Spleen (tissue), 11 donors: ENCODE measurements around the gene TSPO. TPM values are rescaled to one million over a fixed set of nuclear protein-coding genes. Genes with fewer than 3 reads are reported as not detected.

ENCODE experiments used
- DNase-seq: peaks from one replicate; pipeline ENCODE4 v3.0.0-alpha.2; 2020
- H3K27ac ChIP-seq, 8 donors: fragments of 200-600 bp; sonication (generic) in 7 of 8; 1 replicate in 4 of 8; 2 replicates in 4 of 8; pipeline versions ENCODE4 v1.5.0 to v1.8.0; 2016 to 2021; ENCODE audit warnings: inconsistent platforms in 4 of 8, mild to moderate bottlenecking in 4 of 8, moderate library complexity in 1 of 8
- H3K27me3 ChIP-seq, 7 donors: fragments of 200-600 bp; sonication (generic) in 6 of 7; replicated peaks in 1 of 7; 1 replicate in 4 of 7; 2 replicates in 3 of 7; pipeline versions ENCODE4 v1.5.0 to v1.8.0; 2016 to 2021; ENCODE audit warnings: inconsistent platforms in 3 of 7, mild to moderate bottlenecking in 1 of 7
- H3K36me3 ChIP-seq, 6 donors: fragments of 200-600 bp; sonication (generic) in 5 of 6; 1 replicate in 4 of 6; 2 replicates in 2 of 6; pipeline versions ENCODE4 v1.5.0 to v1.8.0; 2016 to 2021; ENCODE audit warnings: inconsistent platforms in 2 of 6
- H3K4me1 ChIP-seq, 6 donors: fragments of 200-600 bp; sonication (generic) in 5 of 6; 1 replicate in 3 of 6; 2 replicates in 3 of 6; pipeline versions ENCODE4 v1.5.0 to v1.8.0; 2016 to 2021; ENCODE audit warnings: inconsistent platforms in 3 of 6
- H3K4me3 ChIP-seq, 8 donors: fragments of 200-600 bp; sonication (generic) in 7 of 8; 1 replicate in 4 of 8; 2 replicates in 4 of 8; pipeline versions ENCODE4 v1.5.0 to v1.8.0; 2016 to 2021; ENCODE audit warnings: inconsistent platforms in 4 of 8, mild to moderate bottlenecking in 4 of 8, moderate library complexity in 2 of 8
- H3K9me3 ChIP-seq, 8 donors: fragments of 200-600 bp; sonication (generic) in 7 of 8; 1 replicate in 4 of 8; 2 replicates in 4 of 8; pipeline versions ENCODE4 v1.5.0 to v1.8.0; 2016 to 2021; ENCODE audit warnings: inconsistent platforms in 4 of 8
- POLR2A ChIP-seq, 3 donors: fragments of 450-650 bp; IDR thresholded peaks; one replicate each; pipeline ENCODE4 v1.5.1; 2017; ENCODE audit warnings: antibody characterized with exemption in 3 of 3, mild to moderate bottlenecking in 1 of 3
- POLR2AphosphoS5 ChIP-seq, 3 donors: sonication (generic); formaldehyde crosslinking; IDR thresholded peaks; one replicate each; pipeline ENCODE4 v1.5.1; 2017; ENCODE audit warnings: antibody characterized with exemption in 3 of 3
- WGBS, 5 donors: extraction: QIAGEN DNeasy Blood & Tissue Kit in 3 of 5; methylation state at CpG; one replicate each; pipeline versions ENCODE4 v1.1.5 to v1.1.7; 2013 to 2018; 5-methylcytosine and 5-hydroxymethylcytosine counted together
- intact Hi-C: fragments of 100-400 bp; cut with DNase I; formaldehyde crosslinking; loops from one replicate; pipeline ENCODE4 v1.15.0; 2023; ENCODE audit warnings: low total_unique reads
- polyA plus RNA-seq, 3 donors: library from polyadenylated mRNA; stranded (reverse); fragments of 200-250 nt; gene quantifications; one replicate each; pipeline ENCODE4 v1.2.1, GENCODE V29; 2013
- total RNA-seq, 7 donors: library from RNA; depleted of rRNA in 3 of 7; stranded (reverse); fragments of >200 nt in 3 of 7; fragmentation: NEBNext Ultra II Directional in 4 of 7; extraction: Animal tissue kit (Norgen Biotek cat#: 25700) in 4 of 7; gene quantifications; one replicate each; pipeline versions ENCODE4 v1.1.0 to v1.2.1, GENCODE V29; 2016 to 2021
- TF ChIP-seq, protein P1 (sequence below), 11 experiments: fragments of 200-600 bp in 7 of 11; fragments of 450-650 bp in 4 of 11; sonication (generic) in 4 of 11; IDR thresholded peaks in 8 of 11; conservative IDR thresholded peaks in 3 of 11; 1 replicate in 7 of 11; 2 replicates in 4 of 11; pipeline versions ENCODE4 v1.4.0 to v1.8.0; 2016 to 2021; ENCODE audit warnings: antibody characterized with exemption in 11 of 11, inconsistent platforms in 4 of 11, mild to moderate bottlenecking in 1 of 11
- donor health status: healthy with polysubstance abuse.
- donor health status: DM: no; HTN: no; CAD: no; lungs with moderate emphysema.
- donor health status: DM: no; HTN: no; CAD: no.
- donor health status: Bipolar disorder and iron deficiency.
- donor health status: healthy.
- donor health status: DM: no; HTN: no; CAD: no.
- donor health status: DM: yes; HTN: yes; CAD: no.

TSPO gene
- total and polyA plus RNA-seq, 10 donors: 90.1 to 596 (median 152) TPM

DNA sequence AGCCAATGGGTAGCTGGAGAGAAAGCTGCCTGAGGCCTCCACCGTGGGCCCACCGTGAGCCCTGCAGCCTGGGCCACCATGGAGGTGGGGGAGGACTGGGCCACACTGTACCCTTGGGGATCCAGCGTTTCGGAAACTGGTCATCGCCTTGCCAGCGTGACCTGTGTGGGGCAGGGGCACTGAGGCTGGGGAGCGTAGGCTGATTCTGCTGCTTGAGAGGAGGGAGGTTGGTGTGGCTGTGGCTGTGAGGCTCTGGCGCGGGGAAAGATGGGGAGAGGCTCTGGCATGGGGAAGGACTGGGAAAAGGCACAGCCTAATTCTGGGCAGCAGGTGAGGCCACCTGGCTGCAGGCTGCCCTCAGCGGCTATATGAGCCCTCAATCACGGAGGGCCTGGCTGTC, 48.2 kb downstream of the TSPO start:
- intact Hi-C loops: no loop called here
- TF ChIP-seq POLR2A (IDR thresholded peaks at IDR 0.05) (no peak), POLR2AphosphoS5 (IDR thresholded peaks at IDR 0.05) (no peak)
- TF ChIP-seq, protein P1, sequence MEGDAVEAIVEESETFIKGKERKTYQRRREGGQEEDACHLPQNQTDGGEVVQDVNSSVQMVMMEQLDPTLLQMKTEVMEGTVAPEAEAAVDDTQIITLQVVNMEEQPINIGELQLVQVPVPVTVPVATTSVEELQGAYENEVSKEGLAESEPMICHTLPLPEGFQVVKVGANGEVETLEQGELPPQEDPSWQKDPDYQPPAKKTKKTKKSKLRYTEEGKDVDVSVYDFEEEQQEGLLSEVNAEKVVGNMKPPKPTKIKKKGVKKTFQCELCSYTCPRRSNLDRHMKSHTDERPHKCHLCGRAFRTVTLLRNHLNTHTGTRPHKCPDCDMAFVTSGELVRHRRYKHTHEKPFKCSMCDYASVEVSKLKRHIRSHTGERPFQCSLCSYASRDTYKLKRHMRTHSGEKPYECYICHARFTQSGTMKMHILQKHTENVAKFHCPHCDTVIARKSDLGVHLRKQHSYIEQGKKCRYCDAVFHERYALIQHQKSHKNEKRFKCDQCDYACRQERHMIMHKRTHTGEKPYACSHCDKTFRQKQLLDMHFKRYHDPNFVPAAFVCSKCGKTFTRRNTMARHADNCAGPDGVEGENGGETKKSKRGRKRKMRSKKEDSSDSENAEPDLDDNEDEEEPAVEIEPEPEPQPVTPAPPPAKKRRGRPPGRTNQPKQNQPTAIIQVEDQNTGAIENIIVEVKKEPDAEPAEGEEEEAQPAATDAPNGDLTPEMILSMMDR (IDR thresholded peaks at IDR 0.05 in 8 of 11, conservative IDR thresholded peaks at IDR 0.05 in 3 of 11): no peak
- H3K4me3 ChIP-seq: no peak overlapping the region
- no peak for DNase-seq
- H3K36me3 ChIP-seq: no peaks in the 10 kb centered on the region
- no peaks in the 10 kb centered on the region for H3K9me3 ChIP-seq
- no peaks in the 10 kb centered on the region for H3K4me1 ChIP-seq
- no peak overlapping the region for H3K27ac ChIP-seq
- peaks cover 0 to 30% (median 0%) of the 10 kb centered on the region in 7 donors for H3K27me3 ChIP-seq
- WGBS, 5 donors: 84 to 90% (median 88%) methylated on average over 11 of the region's 11 CpGs

DNA sequence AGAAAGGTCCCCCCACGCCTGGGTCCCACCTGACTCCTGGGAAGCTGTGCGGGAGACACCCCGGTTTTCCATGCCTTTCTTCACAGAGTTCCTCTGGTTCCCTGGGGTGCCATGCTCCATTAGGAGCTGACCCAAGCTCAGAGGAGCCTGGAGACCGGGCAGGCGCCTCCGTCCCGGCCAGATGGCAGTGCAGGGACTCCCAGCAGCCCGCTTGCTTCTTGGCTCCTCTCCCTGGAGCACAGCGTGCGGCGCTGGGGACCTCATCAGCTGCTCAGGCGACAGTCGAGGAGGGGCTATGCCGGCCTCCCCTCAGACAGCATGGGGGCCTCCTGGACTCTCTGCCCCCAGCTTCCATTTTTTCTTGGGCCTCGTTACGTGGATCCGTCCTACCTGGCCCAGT, 48.7 kb downstream of the TSPO start:
- intact Hi-C loops: no loop called here
- no peak for TF ChIP-seq POLR2A (IDR thresholded peaks at IDR 0.05)
- TF ChIP-seq, protein P1 (IDR thresholded peaks at IDR 0.05 in 8 of 11, conservative IDR thresholded peaks at IDR 0.05 in 3 of 11): no peak
- no peak for TF ChIP-seq POLR2AphosphoS5 (IDR thresholded peaks at IDR 0.05)
- DNase-seq: no peak
- WGBS, 5 donors: 80 to 87% (median 83%) methylated on average over 15 to 17 of the region's 17 CpGs
- H3K27ac ChIP-seq: no peak overlapping the region
- H3K9me3 ChIP-seq: no peaks in the 10 kb centered on the region
- no peak overlapping the region for H3K4me3 ChIP-seq
- H3K36me3 ChIP-seq: no peaks in the 10 kb centered on the region
- H3K4me1 ChIP-seq: no peaks in the 10 kb centered on the region
- H3K27me3 ChIP-seq: peaks cover 0 to 30% (median 0%) of the 10 kb centered on the region in 7 donors

DNA sequence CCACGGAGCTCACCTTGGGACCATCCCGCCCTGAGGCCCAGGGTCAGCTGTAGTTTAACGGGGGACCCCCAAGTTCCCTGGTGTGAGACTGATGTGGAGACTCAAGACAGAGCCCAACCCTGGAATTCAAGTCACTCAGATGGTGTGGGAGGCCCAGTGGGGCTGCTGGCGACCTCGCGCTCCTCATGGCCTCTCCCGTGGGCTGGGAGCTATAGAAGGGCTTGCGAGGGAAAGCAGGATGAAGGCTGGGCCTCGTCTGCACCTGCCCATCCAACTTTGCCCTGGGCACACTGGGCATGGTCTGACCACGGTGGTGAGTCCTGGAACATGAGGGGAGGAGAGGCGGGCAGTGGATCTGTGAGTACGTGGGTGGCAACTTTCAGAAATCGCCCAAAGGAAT, 49.2 kb downstream of the TSPO start:
- no peak for DNase-seq
- Histone ChIP-seq H3K9me3 (no peaks in the 10 kb centered on the region), H3K4me1 (no peaks in the 10 kb centered on the region), H3K27ac (no peak overlapping the region), H3K36me3 (no peaks in the 10 kb centered on the region), H3K27me3 (peaks cover 0 to 30% (median 0%) of the 10 kb centered on the region in 7 donors), H3K4me3 (no peak overlapping the region)
- intact Hi-C loops: no loop called here
- WGBS, 5 donors: 86 to 91% (median 88%) methylated on average over 12 to 13 of the region's 13 CpGs
- TF ChIP-seq POLR2AphosphoS5 (IDR thresholded peaks at IDR 0.05): no peak
- TF ChIP-seq, protein P1 (IDR thresholded peaks at IDR 0.05 in 8 of 11, conservative IDR thresholded peaks at IDR 0.05 in 3 of 11): no peak
- no peak for TF ChIP-seq POLR2A (IDR thresholded peaks at IDR 0.05)

DNA sequence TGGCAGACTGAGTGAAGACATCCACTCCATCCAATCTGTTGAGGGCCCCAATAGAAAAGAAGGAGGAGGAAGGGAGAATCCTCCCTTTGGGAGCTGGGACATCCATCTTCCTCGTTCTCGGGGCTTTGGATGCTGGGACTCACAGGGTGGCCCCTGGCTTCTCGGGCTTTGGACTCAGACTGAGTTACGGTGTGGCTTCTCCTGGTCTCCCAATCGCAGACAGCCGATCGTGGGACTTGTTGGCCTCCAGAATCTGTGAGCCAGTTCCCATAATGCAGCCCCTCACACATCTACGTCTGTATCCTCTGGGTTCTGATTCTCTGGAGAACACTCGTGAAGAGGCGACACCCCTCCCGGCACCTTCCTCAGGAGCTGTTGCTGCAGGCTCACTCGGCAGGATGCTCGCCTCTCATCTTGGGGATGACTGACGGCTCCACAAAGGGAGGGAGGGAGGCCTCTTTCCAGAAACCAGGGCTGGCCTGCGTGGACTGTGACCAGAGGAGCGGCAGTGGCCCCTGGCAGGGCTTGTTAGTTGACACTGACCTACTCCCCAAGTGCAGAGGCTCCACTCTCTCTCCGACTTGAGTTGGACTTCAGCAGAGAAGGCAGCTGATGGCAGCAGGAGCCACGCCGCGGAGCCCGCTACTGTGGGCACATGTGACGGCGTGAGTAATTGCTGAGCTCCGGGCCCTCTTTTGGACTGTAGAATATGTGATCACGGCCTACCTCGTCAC, 50.3 kb downstream of the TSPO start:
- H3K36me3 ChIP-seq: no peaks in the 10 kb centered on the region
- intact Hi-C loops: no loop called here
- no peak for DNase-seq
- H3K9me3 ChIP-seq: no peaks in the 10 kb centered on the region
- peaks cover 0 to 5% (median 1%) of the 10 kb centered on the region in 6 donors for H3K4me1 ChIP-seq
- 90 to 94% (median 93%) methylated on average over 25 to 26 of the region's 26 CpGs for WGBS, 5 donors
- H3K27ac ChIP-seq: no peak overlapping the region
- H3K4me3 ChIP-seq: no peak overlapping the region
- TF ChIP-seq POLR2AphosphoS5 (IDR thresholded peaks at IDR 0.05): no peak
- no peak for TF ChIP-seq POLR2A (IDR thresholded peaks at IDR 0.05)
- TF ChIP-seq, protein P1 (IDR thresholded peaks at IDR 0.05 in 8 of 11, conservative IDR thresholded peaks at IDR 0.05 in 3 of 11): no peak
- H3K27me3 ChIP-seq: peaks cover 0 to 28% (median 0%) of the 10 kb centered on the region in 7 donors
